Naive thymus-derived CD4-positive, alpha-beta T cell (primary cell): Measurements from ENCODE around the gene EEF1AKMT1. TPM values are rescaled to one million over a fixed set of nuclear protein-coding genes. Genes with fewer than 3 reads are reported as not detected.

Experiments
- ATAC-seq: fragments of 150-1000 bp; cut with Tn5 transposase; 2 replicates; pipeline ENCODE4 v1.10.0; 2021; ENCODE audit warnings: mild to moderate bottlenecking, moderate library complexity
- CTCF ChIA-PET: fragments of 350-600 bp; sonication (Branson Sonifier 250); formaldehyde crosslinking; loops from one replicate; lab custom pipeline; 2021; ENCODE audit warnings: antibody characterized with exemption; lab: Charles Lee
- POLR2A ChIA-PET: fragments of 350-600 bp; sonication (Branson Sonifier 250); formaldehyde crosslinking; loops from one replicate; lab custom pipeline; 2021; ENCODE audit warnings: antibody characterized with exemption, inconsistent platforms; lab: Charles Lee
- DNase-seq, 9 donors: peaks; one replicate each; pipeline versions ENCODE4 v3.0.0 to v3.0.0-alpha.2; 2020 to 2022; ENCODE audit warnings: mixed read lengths in 1 of 9
- H3K27ac ChIP-seq: one replicate; pipeline ENCODE4 v1.7.0; 2013; ENCODE audit warnings: mild to moderate bottlenecking, low read depth, low read length, moderate library complexity
- H3K27me3 ChIP-seq, 2 donors: one replicate each; pipeline ENCODE4 v1.7.0; 2013; ENCODE audit warnings: low read length in 2 of 2, mild to moderate bottlenecking in 2 of 2, moderate library complexity in 2 of 2; ENCODE audit not compliant: control insufficient read depth in 2 of 2, insufficient read depth in 2 of 2
- H3K36me3 ChIP-seq, 3 experiments: 1 replicate in 2 of 3; 2 replicates in 1 of 3; pipeline ENCODE4 v1.7.0; 2013; ENCODE audit warnings: low read length in 3 of 3, mild to moderate bottlenecking in 3 of 3, moderate library complexity in 1 of 3; ENCODE audit not compliant: insufficient read depth in 3 of 3, control insufficient read depth in 2 of 3
- H3K4me1 ChIP-seq, 2 donors: one replicate each; pipeline ENCODE4 v1.7.0; 2013; ENCODE audit warnings: low read length in 2 of 2, mild to moderate bottlenecking in 2 of 2, moderate library complexity in 1 of 2; ENCODE audit not compliant: control insufficient read depth in 2 of 2, insufficient read depth in 2 of 2
- H3K4me3 ChIP-seq: 2 replicates; pipeline ENCODE4 v1.7.0; 2013; ENCODE audit warnings: mild to moderate bottlenecking, low read length
- H3K9me3 ChIP-seq, 3 experiments: 1 replicate in 2 of 3; 2 replicates in 1 of 3; pipeline ENCODE4 v1.7.0; 2013; ENCODE audit warnings: low read length in 3 of 3; ENCODE audit not compliant: control insufficient read depth in 2 of 3
- H3K27ac Mint-ChIP-seq, 9 donors: one replicate each; pipeline ENCODE4 v1.8.0; 2020 to 2022; ENCODE audit warnings: mixed read lengths in 9 of 9, mild to moderate bottlenecking in 8 of 9, moderate library complexity in 5 of 9, inconsistent platforms in 2 of 9
- H3K27me3 Mint-ChIP-seq, 5 donors: one replicate each; pipeline ENCODE4 v1.8.0; 2021 to 2022; ENCODE audit warnings: mixed read lengths in 5 of 5, mild to moderate bottlenecking in 1 of 5
- H3K36me3 Mint-ChIP-seq, 5 donors: one replicate each; pipeline ENCODE4 v1.8.0; 2020 to 2022; ENCODE audit warnings: mixed read lengths in 5 of 5, mild to moderate bottlenecking in 3 of 5, inconsistent platforms in 1 of 5
- H3K4me1 Mint-ChIP-seq, 7 donors: one replicate each; pipeline ENCODE4 v1.8.0; 2020 to 2022; ENCODE audit warnings: mixed read lengths in 7 of 7, mild to moderate bottlenecking in 3 of 7, inconsistent platforms in 1 of 7
- H3K4me3 Mint-ChIP-seq, 10 donors: one replicate each; pipeline ENCODE4 v1.8.0; 2020 to 2022; ENCODE audit warnings: mild to moderate bottlenecking in 10 of 10, mixed read lengths in 10 of 10, moderate library complexity in 6 of 10, inconsistent platforms in 2 of 10
- H3K9me3 Mint-ChIP-seq, 11 donors: one replicate each; pipeline ENCODE4 v1.8.0; 2020 to 2022; ENCODE audit warnings: mixed read lengths in 11 of 11, mild to moderate bottlenecking in 4 of 11, inconsistent platforms in 1 of 11, moderate library complexity in 1 of 11
- intact Hi-C, 2 donors: fragments of 100-400 bp; cut with micrococcal nuclease; formaldehyde crosslinking; loops; one replicate each; pipeline ENCODE4 v1.15.1; 2023
- polyA plus RNA-seq, 2 donors: library from polyadenylated mRNA; unstranded; fragments of 300-500 nt; fragmentation: Illumina TruSeq; gene quantifications; one replicate each; pipeline ENCODE4 v1.2.3, GENCODE V29; 2021
- total RNA-seq, 6 experiments: library from RNA in 5 of 6; stranded (reverse) in 5 of 6; gene quantifications; 1 replicate in 5 of 6; 2 replicates in 1 of 6; pipeline ENCODE4 v1.2.3 and lab custom pipeline; 2021 to 2026

The EEF1AKMT1 gene
- total and polyA plus RNA-seq, 7 experiments from 2014 or later, result 4.2 to 14.1 (median 9.8) TPM

GRCh38 chr13:20799726-20800416 lies 26.1 kb upstream of the EEF1AKMT1 start:
- CTCF ChIA-PET, result no interaction called here

DNA sequence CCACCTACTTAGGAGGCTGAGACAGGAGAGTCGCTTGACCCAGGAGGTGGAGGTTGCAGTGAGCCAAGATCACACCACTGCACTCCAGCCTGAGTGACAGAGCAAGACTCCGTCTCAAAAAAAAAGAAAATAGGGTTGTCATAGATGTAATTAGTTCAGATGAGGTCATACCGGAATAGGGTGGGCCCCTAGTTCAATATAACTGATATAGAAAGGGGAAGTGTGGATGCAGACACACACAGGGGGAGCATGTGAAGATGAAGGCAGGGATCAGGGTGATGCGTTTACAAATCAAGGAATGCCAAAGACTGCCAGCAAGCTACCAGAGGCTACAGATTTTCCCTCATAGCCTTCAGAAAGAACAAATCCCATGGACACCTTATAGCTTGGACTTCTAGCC lies 24.3 kb upstream of the EEF1AKMT1 start:
- Histone ChIP-seq H3K27me3 (no peaks in the 10 kb centered on the region), H3K27ac (no peak overlapping the region), H3K9me3 (no peaks in the 10 kb centered on the region), H3K4me1 (no peaks in the 10 kb centered on the region), H3K36me3 (peaks cover 6 to 36% (median 9%) of the 10 kb centered on the region in 3 experiments), H3K4me3 (no peak overlapping the region)
- Mint-ChIP-seq H3K9me3 (no peaks in the 10 kb centered on the region), H3K36me3 (peaks cover 7 to 62% (median 20%) of the 10 kb centered on the region in 5 donors), H3K4me3 (no peak overlapping the region), H3K4me1 (peaks cover 9 to 19% (median 15%) of the 10 kb centered on the region in 7 donors), H3K27me3 (no peaks in the 10 kb centered on the region), H3K27ac (peak overlapping the region in 4 of 9 donors; percentile 11 to 78 (median 63))
- DNase-seq, result no peak
- POLR2A ChIA-PET, result no interaction called here
- ATAC-seq, result peak; percentile 47
- CTCF ChIA-PET, result no interaction called here
- intact Hi-C loops, result no loop called here

More at GRCh38 chr13:20799726-20800416, 26.1 kb upstream of the EEF1AKMT1 start:
- Mint-ChIP-seq H3K4me3 (no peak overlapping the region), H3K4me1 (peaks cover 9 to 19% (median 15%) of the 10 kb centered on the region in 7 donors), H3K27ac (peak overlapping the region in 1 of 9 donors; percentile 6), H3K36me3 (peaks cover 1 to 54% (median 14%) of the 10 kb centered on the region in 5 donors), H3K9me3 (no peaks in the 10 kb centered on the region), H3K27me3 (no peaks in the 10 kb centered on the region)
- Histone ChIP-seq H3K36me3 (peaks cover 6 to 25% (median 9%) of the 10 kb centered on the region in 3 experiments), H3K4me1 (no peaks in the 10 kb centered on the region), H3K27me3 (no peaks in the 10 kb centered on the region), H3K27ac (no peak overlapping the region), H3K4me3 (no peak overlapping the region), H3K9me3 (no peaks in the 10 kb centered on the region)
- no peak for ATAC-seq
- intact Hi-C loops, result loop anchor here in 1 of 2 donors (2.0 kb wide), 1 partner anchor 19 kb away; no protein-coding TSS in a partner anchor
- POLR2A ChIA-PET, result no interaction called here
- no peak for DNase-seq

GRCh38 chr13:20796791-20797508 lies 23.2 kb upstream of the EEF1AKMT1 start:
- H3K4me1 Mint-ChIP-seq, result peaks cover 9 to 19% (median 15%) of the 10 kb centered on the region in 7 donors
- CTCF ChIA-PET, result interaction anchor here (0.9 kb wide), 1 partner anchor 302 kb away, joined by 3 read pairs; no protein-coding TSS in a partner anchor

GRCh38 chr13:20789665-20790064 lies 15.9 kb upstream of the EEF1AKMT1 start:
- Histone ChIP-seq H3K36me3 (peaks cover 3 to 32% (median 9%) of the 10 kb centered on the region in 3 experiments), H3K4me1 (no peaks in the 10 kb centered on the region), H3K9me3 (no peaks in the 10 kb centered on the region), H3K27me3 (no peaks in the 10 kb centered on the region), H3K4me3 (no peak overlapping the region), H3K27ac (no peak overlapping the region)
- Mint-ChIP-seq H3K4me3 (no peak overlapping the region), H3K36me3 (peaks cover 4 to 44% (median 41%) of the 10 kb centered on the region in 5 donors), H3K27ac (peak overlapping the region in 4 of 9 donors; percentile 1 to 73 (median 34)), H3K27me3 (no peaks in the 10 kb centered on the region), H3K9me3 (peaks cover 0 to 2% (median 0%) of the 10 kb centered on the region in 11 donors), H3K4me1 (peaks cover 0 to 10% (median 4%) of the 10 kb centered on the region in 7 donors)
- intact Hi-C loops, result loop anchor here in 1 of 2 donors (2.0 kb wide), 1 partner anchor 17 kb away; no protein-coding TSS in a partner anchor
- DNase-seq, result no peak
- ChIA-PET POLR2A (no interaction called here), CTCF (no interaction called here)
- ATAC-seq, result no peak

More at GRCh38 chr13:20796791-20797508, 23.2 kb upstream of the EEF1AKMT1 start:
- Histone ChIP-seq H3K4me1 (no peaks in the 10 kb centered on the region), H3K36me3 (peaks cover 6 to 38% (median 9%) of the 10 kb centered on the region in 3 experiments), H3K27me3 (no peaks in the 10 kb centered on the region), H3K4me3 (no peak overlapping the region), H3K27ac (no peak overlapping the region), H3K9me3 (no peaks in the 10 kb centered on the region)
- ATAC-seq, result no peak
- H3K36me3 Mint-ChIP-seq, result peaks cover 7 to 64% (median 20%) of the 10 kb centered on the region in 5 donors
- H3K27ac Mint-ChIP-seq, result peak overlapping the region in 6 of 9 donors; percentile 5 to 78 (median 42)
- H3K27me3 Mint-ChIP-seq, result no peaks in the 10 kb centered on the region
- no peak for DNase-seq
- H3K9me3 Mint-ChIP-seq, result no peaks in the 10 kb centered on the region
- peak overlapping the region in 3 of 10 donors; percentile 11 to 43 (median 14) for H3K4me3 Mint-ChIP-seq
- POLR2A ChIA-PET, result interaction anchor here (0.7 kb wide), 1 partner anchor 105 kb away, joined by 3 read pairs; no protein-coding TSS in a partner anchor
- intact Hi-C loops, result no loop called here

DNA sequence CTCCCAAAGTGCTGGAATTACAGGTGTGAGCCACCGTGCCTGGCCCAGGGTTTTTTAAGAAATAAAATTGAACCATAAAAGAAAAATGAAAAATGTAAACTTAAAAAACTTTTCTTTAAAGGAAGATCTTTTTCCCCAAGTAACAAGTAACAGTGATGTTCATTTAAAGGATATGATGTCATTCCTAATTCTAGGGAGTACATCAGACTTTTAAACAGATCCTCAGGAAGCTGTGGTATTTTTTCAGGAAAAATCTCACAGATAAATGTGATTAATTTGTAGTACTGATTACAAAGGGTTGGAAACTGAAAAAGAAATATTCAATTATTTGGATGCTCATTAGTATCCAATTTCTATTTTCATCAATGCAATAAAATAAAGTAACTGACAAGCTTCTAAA lies 14.6 kb upstream of the EEF1AKMT1 start:
- ChIA-PET CTCF (interaction anchor here (0.7 kb wide), 1 partner anchor 40 kb away, joined by 3 read pairs; no protein-coding TSS in a partner anchor), POLR2A (no interaction called here)
- Histone ChIP-seq H3K27ac (no peak overlapping the region), H3K4me1 (no peaks in the 10 kb centered on the region), H3K4me3 (no peak overlapping the region), H3K36me3 (peaks cover 6 to 34% (median 9%) of the 10 kb centered on the region in 3 experiments), H3K9me3 (no peaks in the 10 kb centered on the region), H3K27me3 (no peaks in the 10 kb centered on the region)
- Mint-ChIP-seq H3K4me3 (no peak overlapping the region), H3K36me3 (peaks cover 0 to 48% (median 45%) of the 10 kb centered on the region in 5 donors), H3K27me3 (no peaks in the 10 kb centered on the region), H3K9me3 (peaks cover 0 to 2% (median 0%) of the 10 kb centered on the region in 11 donors), H3K27ac (no peak overlapping the region), H3K4me1 (peaks cover 0 to 16% (median 5%) of the 10 kb centered on the region in 7 donors)
- intact Hi-C loops, result loop anchor here in 1 of 2 donors (2.0 kb wide), 1 partner anchor 18 kb away; no protein-coding TSS in a partner anchor
- no peak for ATAC-seq
- no peak for DNase-seq

GRCh38 chr13:20787180-20787579 lies 13.4 kb upstream of the EEF1AKMT1 start:
- CTCF ChIA-PET, result interaction anchor here (0.7 kb wide), 1 partner anchor 61 kb away, joined by 4 read pairs; no protein-coding TSS in a partner anchor
- Mint-ChIP-seq H3K27me3 (no peaks in the 10 kb centered on the region), H3K9me3 (peaks cover 0 to 2% (median 0%) of the 10 kb centered on the region in 11 donors), H3K4me1 (peaks cover 0 to 24% (median 11%) of the 10 kb centered on the region in 7 donors), H3K36me3 (peaks cover 0 to 49% (median 47%) of the 10 kb centered on the region in 5 donors), H3K4me3 (no peak overlapping the region), H3K27ac (peak overlapping the region in 3 of 9 donors; percentile 32 to 59 (median 49))
- no peak for DNase-seq
- peaks cover 8 to 43% (median 9%) of the 10 kb centered on the region in 3 experiments for H3K36me3 ChIP-seq
- ATAC-seq, result no peak
- H3K27me3 ChIP-seq, result no peaks in the 10 kb centered on the region
- POLR2A ChIA-PET, result interaction anchor here (1.7 kb wide), 1 partner anchor 13 kb away, joined by 8 read pairs; the partner anchor contains the start of gene EEF1AKMT1
- intact Hi-C loops, result no loop called here
- H3K4me1 ChIP-seq, result no peaks in the 10 kb centered on the region
- H3K27ac ChIP-seq, result no peak overlapping the region
- H3K4me3 ChIP-seq, result no peak overlapping the region
- no peaks in the 10 kb centered on the region for H3K9me3 ChIP-seq
